DMS 273 treated with DMSO at 0.1 percent for 48 hours (cell line): ENCODE measurements around the gene EXOC2.

Experiments used
- DNase-seq: peaks from one replicate; lab custom pipeline; 2025; lab: John Stamatoyannopoulos, UW

The EXOC2 gene

GRCh38 chr6:493840-494239, 199.1 kb downstream of the EXOC2 start:
- no peak for DNase-seq

GRCh38 chr6:492816-493414, 200.0 kb downstream of the EXOC2 start:
- no peak for DNase-seq

DNA sequence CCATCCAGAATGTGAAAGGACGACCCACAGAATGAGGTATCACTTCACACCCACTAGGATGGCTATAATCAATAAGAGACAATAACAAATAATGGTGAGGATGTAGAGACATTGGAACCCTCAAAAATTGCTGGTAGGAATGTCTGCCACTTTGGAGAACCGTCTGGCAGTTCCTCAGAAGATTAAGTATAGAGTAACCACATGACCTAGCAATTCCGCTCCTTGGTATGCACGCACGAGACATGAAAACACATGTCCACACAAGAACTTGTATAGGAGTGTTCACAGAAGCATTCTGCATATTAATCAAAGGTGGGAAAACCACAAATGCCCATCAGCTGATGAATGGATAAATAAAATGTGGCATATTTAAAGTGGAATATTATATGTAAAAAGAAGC, 200.8 kb downstream of the EXOC2 start:
- no peak for DNase-seq

GRCh38 chr6:491233-491632, 201.7 kb downstream of the EXOC2 start:
- DNase-seq: no peak

- DNase-seq: no peak
These were observed 202.5 kb downstream of the EXOC2 start for GRCh38 chr6:490251-491037.

DNA sequence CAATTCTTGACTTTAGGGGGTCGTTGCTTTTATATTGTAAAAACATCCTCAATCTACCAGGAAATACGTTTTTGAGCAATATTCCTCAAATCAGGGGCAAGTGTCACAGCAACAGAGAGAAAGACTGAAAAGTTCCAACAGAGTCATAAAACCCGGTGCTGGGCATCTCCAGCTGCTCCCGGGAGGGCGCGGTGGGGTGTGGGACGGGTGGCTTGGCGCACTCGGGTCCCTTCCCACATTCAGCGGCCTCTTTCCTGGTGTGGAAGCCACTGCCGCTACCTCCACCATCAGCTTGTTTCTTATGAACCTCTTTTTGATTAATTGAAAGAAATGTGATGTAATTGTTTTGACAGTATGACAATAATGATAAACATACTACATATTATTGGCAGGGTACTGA, 203.2 kb downstream of the EXOC2 start:
- DNase-seq: no peak

DNA sequence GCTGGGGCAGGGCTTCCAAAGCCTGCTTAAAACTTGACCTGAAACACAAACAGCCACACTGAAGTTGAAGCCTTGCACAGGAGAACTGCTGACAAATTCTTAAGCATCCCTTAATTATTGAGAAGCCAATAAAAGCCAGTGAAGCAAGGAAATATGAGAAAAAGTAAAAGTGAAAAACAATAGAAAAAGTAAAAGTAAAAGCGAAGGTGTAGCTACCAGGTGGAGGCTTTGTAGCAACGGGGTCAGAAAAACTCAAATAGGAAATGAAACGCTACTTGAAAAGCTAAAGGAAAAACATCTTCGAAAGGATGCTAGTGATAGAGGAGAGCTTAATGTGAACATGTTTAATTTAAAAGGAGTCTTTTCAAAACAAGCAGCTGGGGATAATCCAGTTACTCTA, 203.9 kb downstream of the EXOC2 start:
- DNase-seq: no peak

DNA sequence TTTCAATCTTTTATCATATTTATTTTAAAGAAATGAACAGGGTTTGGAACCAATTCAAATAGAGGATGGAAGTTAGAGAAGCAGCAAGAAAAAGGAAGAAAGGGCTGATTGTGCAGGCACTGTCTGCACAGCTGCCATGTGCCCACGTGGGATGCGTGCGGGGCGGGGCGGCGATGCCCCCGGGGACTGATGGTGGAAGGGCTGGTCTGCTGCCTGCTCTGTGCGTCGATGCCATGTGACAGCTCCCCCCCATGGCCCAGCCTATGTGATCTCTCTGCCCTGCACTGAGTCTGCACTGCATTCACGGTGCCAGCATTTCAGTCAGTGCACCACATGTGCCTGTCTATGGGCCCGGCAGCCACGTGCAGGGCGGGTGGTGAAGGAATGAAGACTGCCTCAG, 205.0 kb downstream of the EXOC2 start:
- no peak for DNase-seq

DNA sequence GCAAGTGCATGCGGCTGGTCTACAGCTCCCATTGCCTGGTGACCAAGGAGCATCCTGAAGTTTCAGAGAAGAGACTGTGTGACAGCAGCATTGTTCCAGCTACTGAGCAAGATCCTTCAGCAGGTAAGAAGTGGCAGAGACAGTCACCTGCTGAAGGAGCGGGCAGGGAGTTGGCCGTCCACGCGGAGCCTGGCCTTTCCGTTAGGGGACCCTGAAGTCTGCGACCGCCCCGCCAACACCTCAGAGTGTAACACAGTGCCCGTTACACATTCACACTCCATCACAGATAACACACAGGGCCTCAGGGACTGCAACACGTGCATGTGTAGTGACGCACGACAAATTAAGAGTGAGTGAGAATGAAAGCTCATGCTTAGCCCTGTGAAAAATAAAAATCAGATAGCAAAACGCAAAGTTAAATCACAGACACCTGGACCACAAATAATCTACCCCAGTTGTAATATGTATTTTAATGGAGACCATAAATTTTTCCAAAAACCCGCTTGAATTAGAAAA, 207.2 kb downstream of the EXOC2 start:
- no peak for DNase-seq

- no peak for DNase-seq
These were observed 208.2 kb downstream of the EXOC2 start for GRCh38 chr6:484746-485145.

DNA sequence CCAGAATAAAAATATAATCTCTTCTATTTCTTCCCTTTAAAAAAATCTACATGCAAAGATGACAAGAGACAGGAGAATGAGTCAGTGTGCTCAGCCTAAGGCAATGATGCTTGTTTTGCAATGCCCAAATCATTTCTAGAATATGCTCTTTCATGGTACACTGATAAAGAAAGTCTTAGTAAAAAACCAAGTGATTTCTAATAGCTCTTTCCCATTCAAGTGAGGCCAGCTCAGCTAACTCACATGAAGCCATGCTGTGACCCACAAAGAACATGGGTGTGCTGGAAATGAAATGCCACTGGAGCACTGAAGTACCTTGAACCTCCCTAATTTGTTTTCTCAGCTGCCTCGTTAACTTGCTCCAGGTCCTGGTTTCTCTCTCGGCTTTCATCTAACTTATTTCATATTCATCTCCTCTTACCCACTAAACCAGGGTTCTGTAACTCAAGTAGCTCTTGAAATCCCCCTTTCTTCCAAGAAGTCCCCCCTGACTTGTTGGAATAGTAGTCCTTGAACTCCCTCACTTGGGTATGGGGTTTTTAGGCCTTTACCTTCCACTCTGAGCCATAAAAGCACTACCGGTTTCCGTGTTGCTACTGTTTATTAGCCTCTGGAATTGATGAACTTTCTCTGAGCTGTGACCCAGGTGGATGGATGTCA, 208.7 kb downstream of the EXOC2 start:
- DNase-seq: no peak

- DNase-seq: no peak
These were observed 217.6 kb downstream of the EXOC2 start for GRCh38 chr6:475314-475713.

- no peak for DNase-seq
These were observed 218.3 kb downstream of the EXOC2 start for GRCh38 chr6:474453-475185.

DNA sequence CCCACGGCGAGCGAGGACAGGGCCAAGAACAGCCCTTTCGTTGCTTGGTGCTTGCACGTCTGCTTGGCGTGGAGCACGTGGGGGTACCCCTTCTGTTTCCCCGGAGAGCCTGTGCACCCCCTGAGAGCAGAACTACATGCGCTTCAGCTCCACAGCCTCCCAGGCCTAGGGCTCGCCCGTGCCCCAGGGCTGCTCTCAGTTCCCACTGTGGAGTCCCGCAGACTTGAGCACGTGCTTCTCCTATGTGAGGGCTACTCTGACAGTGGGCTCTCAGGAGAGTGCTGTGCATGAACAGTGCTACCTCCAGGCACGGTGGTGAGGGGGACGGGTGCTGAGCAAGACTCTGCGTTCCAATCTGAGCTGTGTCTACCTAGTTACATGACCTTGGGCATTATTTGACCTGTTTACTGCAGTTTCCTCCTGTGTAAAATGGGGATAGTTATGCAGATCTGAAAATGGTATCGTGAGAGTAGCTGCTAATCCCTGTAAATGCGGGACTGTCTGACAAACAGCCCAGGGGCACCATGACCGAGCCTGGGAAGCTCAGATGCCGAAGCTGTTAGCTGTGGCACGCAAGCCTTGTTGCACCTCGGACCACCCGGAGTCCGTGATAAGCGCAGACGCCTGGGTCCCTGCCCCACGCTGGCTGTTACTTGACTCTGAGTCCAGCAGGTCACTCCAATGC, 219.0 kb downstream of the EXOC2 start:
- DNase-seq: no peak

DNA sequence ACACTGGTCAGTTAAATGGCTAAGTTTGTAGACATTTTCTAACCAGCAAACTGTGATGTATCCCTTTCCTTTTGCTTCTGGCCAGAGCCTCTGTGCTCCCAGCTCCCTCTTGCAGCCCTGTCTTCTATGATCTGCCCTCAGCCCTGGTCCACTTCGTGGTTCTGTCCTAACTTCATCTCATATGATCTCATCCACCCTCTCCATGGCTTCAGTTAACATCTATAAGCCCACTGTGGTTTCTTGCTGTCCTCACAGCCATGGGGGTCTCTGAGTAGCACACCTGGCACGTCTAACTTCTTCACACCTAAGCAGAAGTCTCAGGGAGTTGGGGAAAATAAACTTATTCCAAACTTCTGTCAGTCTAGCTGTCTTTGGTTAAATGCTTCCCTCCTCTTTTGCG, 219.6 kb downstream of the EXOC2 start:
- DNase-seq: no peak

DNA sequence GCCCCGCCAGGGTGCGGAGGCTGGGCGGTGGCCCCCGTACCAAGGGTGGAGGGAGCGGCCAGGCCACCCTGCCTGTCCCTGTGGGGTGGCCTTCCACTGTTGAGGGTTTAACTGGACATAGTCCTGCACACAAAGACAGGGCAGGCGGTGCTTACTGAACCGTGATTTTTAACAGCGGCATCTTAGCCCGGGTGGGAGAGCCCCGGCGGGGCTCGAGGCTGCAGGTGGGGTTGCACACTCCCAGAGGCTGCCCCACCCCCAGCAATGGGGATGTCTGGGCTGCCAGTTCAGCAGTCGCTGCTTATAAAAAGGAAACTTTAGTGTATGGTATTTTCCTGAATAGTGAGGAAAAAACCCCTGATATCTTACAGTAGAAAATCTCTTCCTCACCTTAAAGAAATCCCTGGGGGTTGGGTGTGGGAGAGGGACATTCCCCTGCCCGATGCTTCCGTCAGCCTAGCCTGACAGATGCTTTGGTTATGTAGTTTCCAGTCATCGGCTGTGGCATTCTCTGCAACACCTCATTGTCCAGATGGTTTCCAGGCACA, 222.0 kb downstream of the EXOC2 start:
- no peak for DNase-seq

DNA sequence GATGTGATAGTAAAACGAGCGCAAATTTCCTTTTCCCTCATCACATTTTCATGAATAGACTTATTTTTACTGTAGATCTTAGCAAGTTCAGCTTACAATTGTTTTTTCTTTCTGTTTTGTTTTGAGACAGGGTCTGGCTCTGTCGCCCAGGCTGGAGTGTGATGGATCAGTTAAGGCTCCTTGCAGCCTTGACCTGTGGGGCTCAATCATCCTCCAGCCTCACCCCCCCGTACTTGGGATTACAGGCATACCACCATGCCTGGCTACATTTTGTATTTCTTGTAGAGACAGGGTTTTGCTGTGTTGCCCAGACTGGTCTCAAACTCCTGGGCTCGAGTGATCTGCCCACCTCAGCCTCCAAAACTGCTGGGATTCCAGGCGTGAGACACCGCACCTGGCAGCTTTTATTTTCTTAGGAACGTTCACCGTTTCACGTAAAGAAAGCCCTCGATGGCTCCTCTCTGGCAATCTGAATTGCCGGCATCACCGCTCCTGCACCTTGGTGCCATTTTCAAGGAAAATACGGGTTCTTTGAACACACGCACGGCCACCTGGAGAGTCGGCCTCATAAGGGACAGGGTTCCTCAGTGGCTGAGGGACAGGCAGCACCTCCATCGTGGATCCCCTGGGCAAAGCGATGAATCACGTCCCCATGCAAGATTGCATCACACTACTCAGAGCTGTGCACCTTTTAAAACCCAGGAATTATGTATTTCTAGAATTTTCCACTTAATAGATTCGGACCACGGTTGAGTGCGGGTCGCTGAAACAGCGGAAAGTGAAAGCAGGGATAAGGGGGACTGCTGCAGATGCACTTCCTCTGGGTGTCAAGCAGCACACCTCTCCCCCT, 222.7 kb downstream of the EXOC2 start:
- DNase-seq: no peak

GRCh38 chr6:467671-468082, 225.3 kb downstream of the EXOC2 start:
- DNase-seq: no peak

DNA sequence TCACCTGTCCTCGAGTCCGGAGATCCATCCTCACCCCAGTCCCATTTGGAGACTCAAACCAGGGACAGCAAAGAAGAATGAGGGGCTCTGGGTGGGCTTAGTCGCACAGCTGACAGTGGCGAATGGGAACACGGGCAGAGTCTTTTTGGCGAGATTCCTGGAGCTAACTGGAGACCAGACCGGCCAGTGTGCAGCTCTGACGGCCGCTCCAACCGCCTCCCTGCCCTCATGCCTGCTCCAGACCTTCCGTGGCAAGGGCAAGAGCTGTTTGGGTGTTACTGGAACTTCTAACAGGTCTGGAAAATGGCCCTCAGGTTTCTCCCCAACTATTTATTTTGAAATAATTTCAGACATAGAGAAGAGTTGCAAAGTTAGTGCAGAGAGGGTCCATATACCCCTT, 225.8 kb downstream of the EXOC2 start:
- no peak for DNase-seq

GRCh38 chr6:466564-466963, 226.4 kb downstream of the EXOC2 start:
- DNase-seq: no peak
